Astrocyte (in vitro differentiated cells and primary cell): Measurements from ENCODE around the gene ATXN1. TPM values are rescaled to one million over a fixed set of nuclear protein-coding genes. Genes with fewer than 3 reads are reported as not detected.

Source experiments
- DNase-seq: peaks from one replicate; pipeline ENCODE4 v3.0.0-alpha.2; 2010; ENCODE audit warnings: low read depth
- FAIRE-seq: peaks from 2 replicates; lab custom pipeline; 2011; peaks lifted over from hg19 to GRCh38; lab: Jason Lieb, UNC
- H2AFZ ChIP-seq: 2 replicates; pipeline ENCODE4 v1.6.0; 2012; ENCODE audit warnings: low read depth, low read length, inconsistent platforms
- H3K27ac ChIP-seq: 2 replicates; pipeline ENCODE4 v1.5.1; 2011; ENCODE audit warnings: low read depth, low read length, inconsistent platforms
- H3K27me3 ChIP-seq: 2 replicates; pipeline ENCODE4 v1.6.0; 2011; ENCODE audit warnings: low read length, inconsistent platforms; ENCODE audit not compliant: insufficient read depth
- H3K36me3 ChIP-seq: 2 replicates; pipeline ENCODE4 v1.5.1; 2011; ENCODE audit warnings: low read length, inconsistent platforms; ENCODE audit not compliant: insufficient read depth
- H3K4me1 ChIP-seq: 2 replicates; pipeline ENCODE4 v1.5.1; 2011; ENCODE audit warnings: low read length, inconsistent platforms; ENCODE audit not compliant: insufficient read depth
- H3K4me2 ChIP-seq: 2 replicates; pipeline ENCODE4 v1.6.0; 2012; ENCODE audit warnings: low read length, inconsistent platforms
- H3K4me3 ChIP-seq: 2 replicates; pipeline ENCODE4 v1.5.1; 2011; ENCODE audit warnings: low read depth, mild to moderate bottlenecking, low read length, inconsistent platforms; ENCODE audit not compliant: insufficient read depth
- H3K79me2 ChIP-seq: 2 replicates; pipeline ENCODE4 v1.6.0; 2012; ENCODE audit warnings: mild to moderate bottlenecking, low read length, inconsistent platforms; ENCODE audit not compliant: insufficient read depth
- H3K9ac ChIP-seq: 2 replicates; pipeline ENCODE4 v1.6.0; 2012; ENCODE audit warnings: mild to moderate bottlenecking, low read length, inconsistent platforms
- H3K9me3 ChIP-seq: 2 replicates; pipeline ENCODE4 v1.5.1; 2012; ENCODE audit warnings: low read depth, mild to moderate bottlenecking, low read length, inconsistent platforms; ENCODE audit not compliant: insufficient read depth
- H4K20me1 ChIP-seq: 2 replicates; pipeline ENCODE4 v1.6.0; 2012; ENCODE audit warnings: low read length, inconsistent platforms; ENCODE audit not compliant: insufficient read depth
- H3K27ac Mint-ChIP-seq: one replicate; pipeline ENCODE4 v1.8.0; 2021; ENCODE audit warnings: mild to moderate bottlenecking, mixed read lengths; ENCODE audit not compliant: unreplicated experiment
- H3K27me3 Mint-ChIP-seq: one replicate; pipeline ENCODE4 v1.8.0; 2021; ENCODE audit warnings: low read depth, mixed read lengths; ENCODE audit not compliant: unreplicated experiment
- H3K36me3 Mint-ChIP-seq: one replicate; pipeline ENCODE4 v1.8.0; 2021; ENCODE audit warnings: low read depth, mixed read lengths; ENCODE audit not compliant: unreplicated experiment
- H3K4me1 Mint-ChIP-seq: one replicate; pipeline ENCODE4 v1.8.0; 2021; ENCODE audit warnings: low read depth, mixed read lengths; ENCODE audit not compliant: unreplicated experiment
- H3K4me3 Mint-ChIP-seq: one replicate; pipeline ENCODE4 v1.8.0; 2021; ENCODE audit warnings: mild to moderate bottlenecking, moderate library complexity, mixed read lengths; ENCODE audit not compliant: unreplicated experiment
- H3K9me3 Mint-ChIP-seq: one replicate; pipeline ENCODE4 v1.8.0; 2021; ENCODE audit warnings: mild to moderate bottlenecking, mixed read lengths; ENCODE audit not compliant: unreplicated experiment
- CTCF ChIP-seq: IDR thresholded peaks from 2 replicates; pipeline ENCODE4 v1.5.1; 2011; ENCODE audit warnings: low read depth, mild to moderate bottlenecking, inconsistent platforms, low read length, moderate library complexity; ENCODE audit not compliant: insufficient read depth
- EZH2 ChIP-seq: IDR thresholded peaks from 2 replicates; pipeline ENCODE4 v1.6.1; 2012; ENCODE audit warnings: mild to moderate bottlenecking, low read length, inconsistent platforms; ENCODE audit not compliant: insufficient read depth
- total RNA-seq: library from RNA; stranded (reverse); gene quantifications from 2 replicates; pipeline ENCODE4 v1.2.1, GENCODE V29; 2021

ATXN1 gene
- total RNA-seq, 1 donor from 2014 or later, result 70.9 TPM

GRCh38 chr6:16326971-16327776 lies 434.1 kb downstream of the ATXN1 start:
- H3K27me3 ChIP-seq, result no peaks in the 10 kb centered on the region
- no peak overlapping the region for H3K4me3 Mint-ChIP-seq
- H4K20me1 ChIP-seq, result peaks cover 32% of the 10 kb centered on the region

GRCh38 chr6:16326531-16326930 lies 434.7 kb downstream of the ATXN1 start:
- H3K9me3 ChIP-seq, result no peaks in the 10 kb centered on the region
- H3K4me2 ChIP-seq, result no peak overlapping the region
- no peak for TF ChIP-seq EZH2
- TF ChIP-seq CTCF, result no peak
- Mint-ChIP-seq H3K4me1 (peaks cover 25% of the 10 kb centered on the region), H3K9me3 (no peaks in the 10 kb centered on the region), H3K36me3 (peaks cover 24% of the 10 kb centered on the region), H3K4me3 (no peak overlapping the region), H3K27me3 (no peaks in the 10 kb centered on the region), H3K27ac (no peak overlapping the region)
- no peak overlapping the region for H3K4me3 ChIP-seq
- H3K4me1 ChIP-seq, result peaks cover 29% of the 10 kb centered on the region
- no peak overlapping the region for H3K9ac ChIP-seq
- DNase-seq (no peak), FAIRE-seq (no peak)
- H3K79me2 ChIP-seq, result peaks cover 4% of the 10 kb centered on the region
- H3K27ac ChIP-seq, result no peak overlapping the region
- H3K36me3 ChIP-seq, result no peaks in the 10 kb centered on the region
- peaks cover 30% of the 10 kb centered on the region for H4K20me1 ChIP-seq
- no peak overlapping the region for H2AFZ ChIP-seq
- no peaks in the 10 kb centered on the region for H3K27me3 ChIP-seq

More at GRCh38 chr6:16326971-16327776, 434.1 kb downstream of the ATXN1 start:
- Histone ChIP-seq H3K4me3 (no peak overlapping the region), H3K36me3 (no peaks in the 10 kb centered on the region), H3K27ac (no peak overlapping the region), H2AFZ (no peak overlapping the region), H3K9ac (no peak overlapping the region), H3K79me2 (peaks cover 4% of the 10 kb centered on the region), H3K9me3 (no peaks in the 10 kb centered on the region), H3K4me1 (peaks cover 33% of the 10 kb centered on the region), H3K4me2 (no peak overlapping the region)
- Mint-ChIP-seq H3K27ac (no peak overlapping the region), H3K9me3 (no peaks in the 10 kb centered on the region), H3K4me1 (peaks cover 19% of the 10 kb centered on the region), H3K36me3 (peaks cover 23% of the 10 kb centered on the region), H3K27me3 (no peaks in the 10 kb centered on the region)
- TF ChIP-seq EZH2 (no peak), CTCF (no peak)
- no peak for DNase-seq
- no peak for FAIRE-seq
